ENCODE data around the gene CELSR3. TPM values are rescaled to one million over a fixed set of nuclear protein-coding genes. Genes with fewer than 3 reads are reported as not detected.

CELSR3 gene
- polyA plus RNA-seq, 1 experiment: 0.55 TPM

GRCh38 chr3:48696601-48697000 lies 33.9 kb upstream of the CELSR3 start:
- ChIA-PET CTCF (interaction anchor here (0.6 kb wide), 1 partner anchor 49 kb away, joined by 11 read pairs; no protein-coding TSS in a partner anchor), POLR2A (interaction anchor here (0.5 to 0.7 kb wide), 2 partner anchors 95 to 243 kb away, joined by 3 to 5 read pairs; no protein-coding TSS in a partner anchor)
- no peak for DNase-seq (ENCODE audit: low read depth, low spot score)
- TF ChIP-seq CTCF (IDR thresholded peaks at IDR 0.05; ENCODE audit: low read depth, low read length): no peak
- no peaks in the 10 kb centered on the region for H3K9me3 ChIP-seq (ENCODE audit: control insufficient read depth, insufficient read depth, low read length)
- no peak overlapping the region for H3K27ac ChIP-seq (ENCODE audit: low read depth, low read length)
- H3K4me3 ChIP-seq (ENCODE audit: low read depth, low read length): no peak overlapping the region
- no peaks in the 10 kb centered on the region for H3K27me3 ChIP-seq (ENCODE audit: control insufficient read depth, insufficient read depth, low read length)

DNA sequence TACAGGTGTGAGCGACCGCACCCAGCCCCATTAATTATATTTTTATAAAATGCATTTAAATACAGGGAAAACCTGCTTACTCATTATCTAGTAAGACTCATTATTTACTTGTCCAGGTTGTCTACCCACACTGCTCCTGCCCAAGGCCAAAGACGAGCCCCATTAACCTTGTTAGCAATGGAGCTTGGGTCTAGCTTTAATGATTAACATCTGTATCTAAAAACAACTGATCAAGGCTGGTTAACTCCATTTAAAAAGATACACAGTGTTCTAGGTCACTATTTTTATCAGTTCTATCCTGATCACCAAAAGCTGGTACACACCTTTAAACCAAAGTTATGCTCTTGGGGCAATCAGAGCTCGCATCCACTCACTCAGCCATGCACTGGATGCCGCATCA lies 33.5 kb upstream of the CELSR3 start:
- H3K27me3 ChIP-seq (ENCODE audit: control insufficient read depth, insufficient read depth, low read length): no peaks in the 10 kb centered on the region
- no peak overlapping the region for H3K27ac ChIP-seq (ENCODE audit: low read depth, low read length)
- ChIA-PET CTCF (interaction anchor here (1.0 to 1.1 kb wide), 2 partner anchors 10 to 43 kb away, joined by 3 to 4 read pairs; no protein-coding TSS in a partner anchor), POLR2A (interaction anchor here (0.5 to 0.7 kb wide), 2 partner anchors 95 to 243 kb away, joined by 3 to 5 read pairs; no protein-coding TSS in a partner anchor)
- H3K9me3 ChIP-seq (ENCODE audit: control insufficient read depth, insufficient read depth, low read length): no peaks in the 10 kb centered on the region
- DNase-seq (ENCODE audit: low read depth, low spot score): no peak
- H3K4me3 ChIP-seq (ENCODE audit: low read depth, low read length): no peak overlapping the region
- no peak for TF ChIP-seq CTCF (IDR thresholded peaks at IDR 0.05; ENCODE audit: low read depth, low read length)

GRCh38 chr3:48695393-48695753 lies 32.7 kb upstream of the CELSR3 start:
- peak overlapping the region; percentile 13; the same call in 1 of the 2 replicates for H3K4me3 ChIP-seq (ENCODE audit: low read depth, low read length)
- ChIA-PET POLR2A (no interaction called here), CTCF (interaction anchor here (1.0 to 1.1 kb wide), 2 partner anchors 9 to 44 kb away, joined by 3 to 4 read pairs; no protein-coding TSS in a partner anchor)

GRCh38 chr3:48694610-48695392 lies 32.1 kb upstream of the CELSR3 start:
- H3K9me3 ChIP-seq (ENCODE audit: control insufficient read depth, insufficient read depth, low read length): no peaks in the 10 kb centered on the region
- ChIA-PET POLR2A (no interaction called here), CTCF (interaction anchor here (1.1 kb wide), 1 partner anchor 45 kb away, joined by 3 read pairs; no protein-coding TSS in a partner anchor)
- H3K4me3 ChIP-seq (ENCODE audit: low read depth, low read length): peak overlapping the region; percentile 13
- peak; percentile 51 for DNase-seq (ENCODE audit: low read depth, low spot score)
- no peak for TF ChIP-seq CTCF (IDR thresholded peaks at IDR 0.05; ENCODE audit: low read depth, low read length)
- H3K27me3 ChIP-seq (ENCODE audit: control insufficient read depth, insufficient read depth, low read length): no peaks in the 10 kb centered on the region
- H3K27ac ChIP-seq (ENCODE audit: low read depth, low read length): peak overlapping the region; percentile 70

More at GRCh38 chr3:48695393-48695753, 32.7 kb upstream of the CELSR3 start:
- Histone ChIP-seq H3K9me3 (ENCODE audit: control insufficient read depth, insufficient read depth, low read length) (no peaks in the 10 kb centered on the region), H3K27me3 (ENCODE audit: control insufficient read depth, insufficient read depth, low read length) (no peaks in the 10 kb centered on the region), H3K27ac (ENCODE audit: low read depth, low read length) (peak overlapping the region; percentile 70)
- no peak for DNase-seq (ENCODE audit: low read depth, low spot score)
- no peak for TF ChIP-seq CTCF (IDR thresholded peaks at IDR 0.05; ENCODE audit: low read depth, low read length)

DNA sequence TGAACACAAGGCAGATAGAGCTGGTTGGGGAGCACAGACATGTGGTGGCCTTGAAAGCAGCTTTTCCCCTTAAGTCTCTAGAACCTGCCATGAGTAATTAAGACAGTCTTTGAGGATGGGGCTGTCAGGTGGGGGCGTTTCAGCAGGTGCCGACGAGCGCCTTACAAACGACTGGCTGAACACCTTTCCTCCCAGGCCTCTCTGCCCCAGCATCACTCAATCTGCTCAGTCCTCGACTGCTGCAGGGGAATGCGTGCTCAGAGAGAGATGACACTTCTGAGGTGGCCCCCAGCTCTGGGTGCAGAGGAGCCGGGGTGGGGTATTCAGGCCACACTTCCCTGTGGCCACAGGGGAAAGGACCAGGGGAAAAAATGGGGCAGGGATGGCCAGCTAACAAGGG lies 31.1 kb upstream of the CELSR3 start:
- H3K27me3 ChIP-seq (ENCODE audit: control insufficient read depth, insufficient read depth, low read length): no peaks in the 10 kb centered on the region
- CTCF ChIA-PET: no interaction called here
- POLR2A ChIA-PET: no interaction called here
- no peak for DNase-seq (ENCODE audit: low read depth, low spot score)
- H3K9me3 ChIP-seq (ENCODE audit: control insufficient read depth, insufficient read depth, low read length): no peaks in the 10 kb centered on the region
- TF ChIP-seq CTCF (IDR thresholded peaks at IDR 0.05; ENCODE audit: low read depth, low read length): no peak
- H3K4me3 ChIP-seq (ENCODE audit: low read depth, low read length): peak overlapping the region; percentile 12; the same call in 1 of the 2 replicates
- no peak overlapping the region for H3K27ac ChIP-seq (ENCODE audit: low read depth, low read length)
